NCI-H226 (cell line): Measurements from ENCODE around the gene FAM81A.
"Not testable (repeated sequence)": the region's sequence is repeated elsewhere in the genome, so short reads cannot be mapped to it uniquely, and the experiment has no call there.

Experiments used
- DNase-seq: peaks from one replicate; pipeline ENCODE4 v3.0.0-alpha.2; 2015

The FAM81A gene

GRCh38 chr15:59428898-59429297 lies 9.1 kb upstream of the FAM81A start:
- DNase-seq, result not testable (repeated sequence)

DNA sequence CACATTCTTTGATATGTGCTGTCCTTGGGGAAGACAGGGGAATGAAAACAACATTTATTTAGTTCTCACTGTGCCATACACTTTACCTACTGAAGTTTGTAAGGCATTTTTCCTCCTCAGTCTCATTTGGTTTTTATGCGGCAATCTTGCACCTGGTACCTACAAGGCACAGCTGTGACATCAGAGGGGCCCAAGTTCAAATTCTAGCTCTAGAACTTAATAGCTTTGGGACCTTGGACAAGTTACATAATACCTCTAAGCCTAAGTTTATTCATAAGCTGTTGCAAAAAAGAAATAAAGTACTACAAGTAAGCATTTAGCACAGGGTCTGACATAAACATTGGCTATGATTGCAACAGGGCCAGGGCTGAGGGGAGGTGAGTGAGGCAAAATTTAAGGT lies 5.6 kb upstream of the FAM81A start:
- no peak for DNase-seq

GRCh38 chr15:59434481-59434880 lies 3.5 kb upstream of the FAM81A start:
- DNase-seq, result no peak

DNA sequence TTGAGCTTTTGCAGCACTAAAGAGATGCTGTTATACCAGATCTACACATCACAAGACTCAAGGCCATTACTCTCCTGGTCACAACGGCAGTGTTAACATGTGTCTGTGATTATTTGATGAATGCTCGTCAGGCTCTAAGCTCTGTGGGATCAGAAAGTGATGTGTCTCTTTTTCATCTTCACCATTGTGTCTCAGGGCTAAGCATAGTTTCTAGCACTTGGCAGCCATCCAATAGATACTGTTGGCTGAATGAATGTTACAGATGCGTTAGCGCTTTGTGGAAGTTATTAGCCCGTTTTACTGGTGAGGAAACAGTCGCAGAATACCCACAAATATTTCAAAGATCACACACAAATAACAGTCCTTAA lies 1.2 kb upstream of the FAM81A start:
- no peak for DNase-seq

DNA sequence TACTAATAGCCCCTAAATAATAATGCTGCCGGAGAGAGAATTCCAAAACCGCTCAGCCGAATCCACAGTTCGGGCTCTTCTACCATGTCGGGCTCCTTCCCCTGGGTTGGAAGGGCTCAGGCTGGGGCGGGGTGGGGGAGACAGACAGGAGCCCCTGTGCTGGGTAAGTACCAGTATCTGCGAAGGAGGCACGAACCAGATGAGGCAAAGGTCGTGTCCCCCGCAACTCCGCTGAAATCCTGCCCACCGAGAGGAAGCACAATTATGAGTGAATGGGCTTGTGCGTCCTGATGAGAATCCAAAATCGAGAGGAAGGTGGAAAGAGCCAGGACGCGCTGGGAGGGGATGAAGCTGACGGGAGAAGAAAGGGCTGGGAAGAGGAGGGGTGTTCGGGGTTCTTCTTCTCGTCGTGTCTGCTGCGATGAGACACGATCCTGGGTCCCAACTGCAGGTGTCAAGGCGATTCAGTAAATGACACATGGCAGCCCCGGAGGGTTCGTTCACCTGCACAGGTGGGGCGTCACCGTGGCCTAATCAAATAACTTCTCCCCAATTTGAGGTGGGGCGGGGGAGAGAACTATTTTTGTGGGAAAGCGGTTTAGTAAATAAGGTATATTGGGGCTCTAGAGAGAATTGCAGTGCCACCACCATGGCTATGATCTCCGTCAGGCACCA lies 707 bp upstream of the FAM81A start:
- no peak for DNase-seq

DNA sequence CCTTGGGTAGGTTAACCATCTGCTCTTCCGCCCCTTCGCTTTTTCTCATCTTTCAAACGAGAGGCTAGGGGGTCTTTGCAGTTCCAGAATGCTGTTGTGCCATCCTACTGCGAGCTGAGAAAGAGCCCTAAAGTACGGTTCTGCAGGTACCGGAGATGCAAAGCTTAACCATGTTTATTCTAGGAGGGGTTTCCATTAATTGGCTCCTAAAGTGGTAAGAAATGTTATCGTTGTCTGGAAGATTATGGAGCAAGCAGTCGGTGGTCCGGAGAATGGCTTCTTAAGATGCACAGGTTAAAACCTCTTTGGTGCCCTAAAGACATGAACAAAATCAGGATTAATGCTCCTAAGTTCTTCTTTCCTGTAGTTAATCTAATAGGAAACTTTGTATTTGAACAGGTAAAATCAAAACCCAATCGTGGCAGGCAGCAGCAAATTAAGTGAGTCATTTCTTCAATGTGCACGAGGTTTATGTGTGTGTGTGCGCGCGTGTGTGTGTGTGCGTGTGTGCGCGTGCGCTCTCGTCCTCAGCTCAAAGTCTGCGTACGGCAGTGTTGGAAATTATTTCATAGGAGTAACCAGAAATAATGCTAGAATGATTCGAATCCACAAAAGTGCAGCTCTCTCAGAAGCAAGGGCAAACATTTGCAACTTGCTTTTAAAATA lies 772 bp downstream of the FAM81A start:
- no peak for DNase-seq

- no peak for DNase-seq
These were observed 1.6 kb downstream of the FAM81A start for GRCh38 chr15:59439576-59439975.

GRCh38 chr15:59443341-59444072 lies 5.5 kb downstream of the FAM81A start:
- no peak for DNase-seq

DNA sequence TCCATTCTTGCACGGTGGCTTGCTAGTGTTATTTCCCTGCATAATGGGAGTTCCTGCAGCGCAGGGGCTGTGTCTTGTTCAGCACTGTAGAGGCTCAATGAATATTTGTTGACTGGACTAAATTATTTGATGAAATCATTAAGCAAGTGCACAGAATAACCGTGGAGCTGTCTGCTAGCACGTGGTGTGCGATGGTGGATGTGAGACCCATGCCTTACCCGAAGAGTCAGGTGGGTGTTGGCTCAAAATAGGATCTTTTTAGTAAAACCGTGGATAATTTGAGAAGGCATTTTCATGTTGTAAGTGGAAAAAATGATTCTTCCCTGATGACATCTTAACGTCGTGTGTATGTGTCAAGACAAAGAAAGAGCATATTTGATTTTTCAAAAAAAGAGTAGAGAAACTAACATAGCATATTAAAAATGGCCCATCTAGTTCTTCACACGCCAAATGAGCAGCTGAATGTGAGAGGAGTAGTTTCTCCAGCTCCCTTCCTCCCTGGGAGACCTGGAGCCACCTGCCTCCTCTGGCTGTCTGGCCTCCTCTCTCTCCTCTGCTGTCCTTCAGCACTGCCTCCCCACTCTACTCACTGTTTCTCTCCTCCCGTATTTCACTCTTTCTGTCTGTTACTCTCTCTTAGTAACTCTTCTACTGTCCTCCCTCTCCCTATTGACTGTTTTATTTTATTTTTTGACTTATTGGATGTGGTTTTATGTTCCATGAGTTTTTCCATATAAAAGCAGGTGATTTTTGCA lies 6.3 kb downstream of the FAM81A start:
- no peak for DNase-seq

DNA sequence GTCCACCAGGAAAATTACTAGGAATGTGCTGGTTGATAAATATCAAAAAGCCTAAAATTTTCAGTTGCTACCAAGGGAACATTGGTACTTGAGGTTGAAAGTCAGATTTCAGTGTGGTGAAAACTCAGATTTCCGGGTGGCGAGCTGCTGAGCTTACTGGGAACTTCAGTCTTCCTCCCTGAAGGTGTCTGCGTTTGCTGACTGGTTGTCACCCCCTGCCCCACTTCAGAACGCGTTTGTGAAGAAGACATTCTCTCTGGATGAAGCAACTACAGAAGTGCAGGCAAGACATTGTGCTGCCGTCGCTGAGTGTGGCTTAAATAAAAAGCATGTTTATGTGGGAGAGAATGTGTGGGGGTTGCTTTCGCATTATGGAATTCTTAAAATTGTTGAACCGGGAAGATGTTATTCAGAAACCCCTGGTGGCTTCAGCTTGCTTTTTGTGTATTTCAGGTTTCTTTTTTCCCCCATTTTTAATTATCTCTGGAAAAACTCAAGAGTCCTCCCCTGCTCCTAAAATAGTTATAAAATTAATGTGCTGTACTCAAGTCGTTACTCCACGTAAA lies 7.1 kb downstream of the FAM81A start:
- DNase-seq, result no peak

GRCh38 chr15:59446232-59446957 lies 8.4 kb downstream of the FAM81A start:
- DNase-seq, result no peak

GRCh38 chr15:59447367-59447766 lies 9.4 kb downstream of the FAM81A start:
- DNase-seq, result no peak

GRCh38 chr15:59448871-59449270 lies 10.9 kb downstream of the FAM81A start:
- no peak for DNase-seq

- DNase-seq, result no peak
These were observed 15.7 kb downstream of the FAM81A start for GRCh38 chr15:59453474-59454215.

DNA sequence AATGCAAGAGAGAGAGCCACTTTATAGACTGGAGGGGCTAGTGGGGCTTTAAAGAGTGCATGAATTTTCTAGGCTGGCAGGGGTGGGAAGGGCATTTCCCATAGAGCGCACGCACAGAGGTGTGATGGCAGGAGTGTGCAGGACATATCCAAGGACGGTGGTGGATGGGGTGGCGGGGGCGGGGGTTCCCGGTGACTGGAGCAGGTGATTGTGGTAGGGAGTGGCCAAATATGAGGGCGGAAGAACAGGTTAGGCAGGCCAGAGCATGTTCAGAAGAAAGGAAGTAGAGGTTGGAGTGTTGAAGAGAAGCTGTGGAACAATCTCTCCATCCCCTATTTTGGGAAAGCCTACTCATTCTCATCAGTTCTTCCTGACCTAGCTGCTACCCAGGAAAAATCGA lies 18.1 kb downstream of the FAM81A start:
- DNase-seq, result no peak

DNA sequence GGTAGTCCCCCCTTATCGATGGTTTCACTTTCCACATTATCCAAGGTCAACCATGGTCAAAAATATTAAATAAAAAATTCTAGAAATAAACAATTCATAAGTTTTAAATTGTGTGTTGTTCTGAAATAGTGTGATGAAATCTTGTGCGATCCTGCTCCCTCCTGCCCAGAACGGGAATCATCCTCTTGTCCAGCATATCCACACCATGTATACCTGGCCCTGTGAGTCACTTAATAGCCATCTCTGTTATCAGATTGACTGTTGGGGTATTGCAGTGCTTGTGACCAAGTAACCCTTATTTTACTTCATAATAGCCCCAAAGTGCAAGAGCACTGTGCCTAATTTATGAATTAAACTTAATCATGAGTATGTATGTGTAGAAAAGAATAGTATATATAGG lies 19.1 kb downstream of the FAM81A start:
- DNase-seq, result no peak

DNA sequence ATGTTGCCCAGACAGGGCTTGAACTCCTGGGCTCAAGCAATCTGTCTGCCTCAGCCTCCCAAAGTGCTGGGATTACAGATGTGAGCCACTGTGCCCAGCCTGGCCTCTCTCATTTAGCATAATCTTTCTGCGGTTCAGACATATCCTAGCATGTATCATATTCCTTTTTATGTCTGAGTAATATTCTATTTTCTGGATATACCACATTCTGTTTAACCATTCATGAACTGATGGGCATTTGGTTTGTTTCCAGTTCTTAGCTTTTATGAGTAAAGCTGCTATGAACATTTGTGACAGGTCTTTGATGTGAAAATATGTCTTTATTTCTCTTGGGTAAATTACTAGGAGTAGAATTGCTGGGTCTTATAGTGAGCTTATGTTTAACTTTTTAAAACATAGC lies 23.5 kb downstream of the FAM81A start:
- no peak for DNase-seq

GRCh38 chr15:59473226-59473625 lies 35.2 kb downstream of the FAM81A start:
- no peak for DNase-seq

DNA sequence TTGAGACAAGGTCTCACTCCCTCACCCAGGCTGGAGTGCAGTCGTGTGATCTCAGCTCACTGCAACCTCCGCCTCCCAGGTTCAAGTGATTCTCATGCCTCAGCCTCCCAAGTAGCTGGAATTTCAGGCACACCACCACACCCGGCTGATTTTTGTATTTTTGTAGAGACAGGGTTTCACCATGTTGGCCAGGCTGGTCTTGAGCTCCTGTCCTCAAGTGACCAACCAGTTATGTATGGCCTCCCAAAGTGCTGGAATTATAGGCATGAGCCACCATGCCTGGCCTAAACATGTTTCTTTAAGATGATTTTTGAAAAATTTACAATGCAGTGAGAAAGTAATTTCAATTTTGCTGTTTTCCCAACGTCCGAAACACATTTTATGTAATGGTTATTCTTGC lies 37.2 kb downstream of the FAM81A start:
- DNase-seq, result not testable (repeated sequence)

DNA sequence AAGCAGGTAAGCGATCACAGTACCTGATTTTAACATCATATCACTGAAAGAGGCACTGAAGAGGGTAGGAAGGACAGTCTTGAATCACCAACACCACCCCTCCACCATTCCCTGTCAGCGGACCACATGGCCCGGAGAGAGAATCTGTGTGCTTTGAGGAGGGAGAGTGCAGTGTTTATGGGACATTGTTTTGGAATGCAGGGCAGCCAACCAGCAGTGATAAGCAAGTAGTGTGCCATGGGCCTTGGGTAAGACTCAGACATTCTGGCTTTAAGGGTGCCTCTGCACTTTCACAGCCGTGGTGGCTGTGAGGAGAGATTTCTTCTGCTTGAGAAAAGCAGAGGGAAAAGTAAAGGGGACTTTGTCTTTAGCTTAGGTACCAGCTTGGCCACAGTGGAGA lies 46.4 kb downstream of the FAM81A start:
- DNase-seq, result no peak

DNA sequence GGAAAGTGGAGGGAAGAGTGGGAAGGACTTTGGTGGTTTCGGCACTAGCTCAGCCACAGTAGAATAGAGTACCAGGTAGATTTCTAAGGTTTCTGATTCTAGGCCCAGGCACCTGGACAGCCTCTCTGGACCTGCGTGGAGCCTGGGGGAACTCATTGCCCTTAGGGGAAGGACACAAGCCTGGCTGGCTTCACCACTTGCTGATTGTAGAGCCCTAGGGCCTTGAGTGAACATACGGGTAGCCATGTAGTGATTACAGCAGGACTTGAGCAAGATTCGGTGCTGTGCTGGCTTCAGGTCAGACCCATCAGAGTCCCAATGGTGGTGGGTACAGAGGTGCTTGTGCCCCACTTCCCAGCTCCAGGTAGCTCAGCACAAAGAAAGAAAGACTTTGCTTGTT lies 47.0 kb downstream of the FAM81A start:
- DNase-seq, result no peak

DNA sequence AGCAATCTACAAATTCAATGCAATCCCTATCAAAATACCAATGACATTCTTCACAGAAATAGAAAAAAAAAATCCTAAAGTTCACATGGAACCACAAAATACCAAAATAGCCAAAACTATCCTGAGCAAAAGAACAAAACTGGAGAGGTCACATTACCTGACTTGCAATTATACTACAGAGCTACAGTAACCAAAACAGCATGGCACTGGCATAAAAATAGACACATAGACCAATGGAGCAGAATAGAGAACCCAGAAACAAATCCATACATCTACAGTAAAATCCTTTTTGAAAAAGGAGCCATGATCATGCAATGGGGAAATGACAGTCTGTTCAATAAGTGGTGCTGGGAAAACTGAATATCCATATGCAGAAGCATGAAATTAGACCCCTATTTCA lies 51.5 kb downstream of the FAM81A start:
- not testable (repeated sequence) for DNase-seq
